Panc1 (cell line): ENCODE results near the gene CAPS. TPM values are rescaled to one million over a fixed set of nuclear protein-coding genes. Genes with fewer than 3 reads are reported as not detected.

Experiments
- ATAC-seq: fragments of 200-7000 bp; cut with Tn5 transposase; 2 replicates; pipeline ENCODE4 v1.9.1; 2020; ENCODE audit warnings: mild to moderate bottlenecking, moderate library complexity
- BruUV-seq: library from RNA; stranded (reverse); fragments of 400-500 nt; replicated peaks from 2 replicates; lab custom pipeline; 2021; lab: Mats Ljungman, UMichigan
- CTCF ChIA-PET: fragments of 300-600 bp; sonication (Branson Sonifier 250); formaldehyde crosslinking; loops from one replicate; lab custom pipeline; 2022; ENCODE audit warnings: antibody characterized with exemption; lab: Charles Lee
- POLR2A ChIA-PET: fragments of 300-600 bp; sonication (Branson Sonifier 250); formaldehyde crosslinking; loops from one replicate; lab custom pipeline; 2022; ENCODE audit warnings: antibody characterized with exemption; lab: Charles Lee
- DNase-seq: peaks from one replicate; pipeline ENCODE4 v3.0.0-alpha.2; 2010; ENCODE audit warnings: low read depth, low spot score
- H3K27ac ChIP-seq: 2 replicates; pipeline ENCODE4 v1.5.1; 2011; ENCODE audit warnings: mild to moderate bottlenecking, low read length, inconsistent platforms
- H3K27me3 ChIP-seq: fragments of 200-500 bp; sonication (Bioruptor generic); 2 replicates; pipeline ENCODE4 v1.6.0; 2014; ENCODE audit warnings: low read length, inconsistent platforms; ENCODE audit not compliant: control insufficient read depth, insufficient read depth
- H3K36me3 ChIP-seq: fragments of 200-500 bp; sonication (Bioruptor generic); 2 replicates; pipeline ENCODE4 v1.5.1; 2014; ENCODE audit warnings: inconsistent platforms, mild to moderate bottlenecking, low read length, moderate library complexity; ENCODE audit not compliant: control insufficient read depth, insufficient read depth
- H3K4me1 ChIP-seq: 2 replicates; pipeline ENCODE4 v1.5.1; 2011; ENCODE audit warnings: inconsistent platforms, mild to moderate bottlenecking, low read length, moderate library complexity; ENCODE audit not compliant: control insufficient read depth, insufficient read depth
- H3K4me3 ChIP-seq, 2 experiments: 2 replicates each; pipeline ENCODE4 v1.5.1; 2011 to 2012; ENCODE audit warnings: low read depth in 2 of 2, low read length in 2 of 2, mild to moderate bottlenecking in 2 of 2, inconsistent platforms in 1 of 2, moderate library complexity in 1 of 2
- H3K9me3 ChIP-seq: fragments of 200-500 bp; sonication (Bioruptor generic); 2 replicates; pipeline ENCODE4 v1.5.1; 2014; ENCODE audit warnings: low read depth, mild to moderate bottlenecking, inconsistent platforms, low read length, moderate library complexity; ENCODE audit not compliant: control insufficient read depth, insufficient read depth
- POLR2AphosphoS5 ChIP-seq: IDR thresholded peaks from 2 replicates; pipeline ENCODE4 v1.6.1; 2012; ENCODE audit warnings: mild to moderate bottlenecking, low read depth, low read length, moderate library complexity
- SIN3A ChIP-seq: IDR thresholded peaks from 2 replicates; pipeline ENCODE4 v1.6.1; 2012; ENCODE audit warnings: low read depth, mild to moderate bottlenecking, low read length, moderate library complexity, borderline replicate concordance; ENCODE audit not compliant: insufficient read depth
- TCF7L2 ChIP-seq: IDR thresholded peaks from 2 replicates; pipeline ENCODE4 v1.6.1; 2011; ENCODE audit warnings: mild to moderate bottlenecking, low read depth, low read length, inconsistent platforms
- in situ Hi-C: cut with HindIII; loops from 2 replicates; pipeline ENCODE4 v1.10.0; 2016; ENCODE audit warnings: low sequenced_read_pairs, low pct_unique_long_range_greater_than_20kb
- intact Hi-C: fragments of 100-400 bp; cut with micrococcal nuclease; formaldehyde crosslinking; loops from one replicate; pipeline ENCODE4 v1.10.0; 2022; ENCODE audit not compliant: unreplicated experiment
- total RNA-seq: library from RNA; stranded (reverse); gene quantifications from one replicate; pipeline ENCODE4 v1.2.1, GENCODE V29; 2021; ENCODE audit not compliant: unreplicated experiment
- TF ChIP-seq, protein P1 (sequence below), 2 experiments: IDR thresholded peaks; 2 replicates each; pipeline ENCODE4 v1.6.1; 2011 to 2012; ENCODE audit warnings: low read depth in 2 of 2, control low read depth in 1 of 2, low read length in 1 of 2, mild to moderate bottlenecking in 1 of 2, moderate library complexity in 1 of 2; ENCODE audit not compliant: insufficient read depth in 1 of 2
- TF ChIP-seq, protein P2 (sequence below): fragments of 450-650 bp; IDR thresholded peaks from 2 replicates; pipeline ENCODE4 v1.5.1; 2017; ENCODE audit warnings: mild to moderate bottlenecking

Gene CAPS
- total RNA-seq, 1 experiment from 2014 or later = 9.2 TPM

DNA sequence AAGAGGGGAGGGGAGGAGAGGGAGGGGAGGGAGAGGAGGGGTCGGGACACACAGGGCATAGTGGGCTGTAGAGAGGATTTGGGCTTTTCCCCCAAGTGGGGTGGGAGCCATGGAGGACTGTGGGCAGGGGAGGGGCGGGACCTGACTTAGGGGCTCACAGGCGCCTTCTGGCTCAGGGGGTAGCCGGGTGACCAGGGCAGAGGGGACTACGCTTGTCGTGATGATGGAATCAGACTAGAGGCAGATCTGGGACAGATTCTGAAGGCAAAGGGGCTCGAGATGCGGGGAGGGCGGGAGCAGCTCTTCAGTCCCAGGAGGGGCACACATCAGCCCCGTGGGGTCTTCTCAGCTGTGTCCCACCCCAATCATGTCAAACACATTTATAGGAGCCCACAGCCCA, 24.0 kb upstream of the CAPS start:
- ATAC-seq (no peak), DNase-seq (no peak)
- in situ Hi-C loops (no loop called here), intact Hi-C loops (loop anchor here (10.0 kb wide), 1 partner anchor 85 kb away; the partner anchor contains the start of gene NRTN)
- no peaks in the 10 kb centered on the region for H3K27me3 ChIP-seq
- no peaks in the 10 kb centered on the region for H3K36me3 ChIP-seq
- no peaks in the 10 kb centered on the region for H3K4me1 ChIP-seq
- POLR2A ChIA-PET = no interaction called here
- H3K27ac ChIP-seq = no peak overlapping the region
- CTCF ChIA-PET = no interaction called here
- TF ChIP-seq, protein P1, sequence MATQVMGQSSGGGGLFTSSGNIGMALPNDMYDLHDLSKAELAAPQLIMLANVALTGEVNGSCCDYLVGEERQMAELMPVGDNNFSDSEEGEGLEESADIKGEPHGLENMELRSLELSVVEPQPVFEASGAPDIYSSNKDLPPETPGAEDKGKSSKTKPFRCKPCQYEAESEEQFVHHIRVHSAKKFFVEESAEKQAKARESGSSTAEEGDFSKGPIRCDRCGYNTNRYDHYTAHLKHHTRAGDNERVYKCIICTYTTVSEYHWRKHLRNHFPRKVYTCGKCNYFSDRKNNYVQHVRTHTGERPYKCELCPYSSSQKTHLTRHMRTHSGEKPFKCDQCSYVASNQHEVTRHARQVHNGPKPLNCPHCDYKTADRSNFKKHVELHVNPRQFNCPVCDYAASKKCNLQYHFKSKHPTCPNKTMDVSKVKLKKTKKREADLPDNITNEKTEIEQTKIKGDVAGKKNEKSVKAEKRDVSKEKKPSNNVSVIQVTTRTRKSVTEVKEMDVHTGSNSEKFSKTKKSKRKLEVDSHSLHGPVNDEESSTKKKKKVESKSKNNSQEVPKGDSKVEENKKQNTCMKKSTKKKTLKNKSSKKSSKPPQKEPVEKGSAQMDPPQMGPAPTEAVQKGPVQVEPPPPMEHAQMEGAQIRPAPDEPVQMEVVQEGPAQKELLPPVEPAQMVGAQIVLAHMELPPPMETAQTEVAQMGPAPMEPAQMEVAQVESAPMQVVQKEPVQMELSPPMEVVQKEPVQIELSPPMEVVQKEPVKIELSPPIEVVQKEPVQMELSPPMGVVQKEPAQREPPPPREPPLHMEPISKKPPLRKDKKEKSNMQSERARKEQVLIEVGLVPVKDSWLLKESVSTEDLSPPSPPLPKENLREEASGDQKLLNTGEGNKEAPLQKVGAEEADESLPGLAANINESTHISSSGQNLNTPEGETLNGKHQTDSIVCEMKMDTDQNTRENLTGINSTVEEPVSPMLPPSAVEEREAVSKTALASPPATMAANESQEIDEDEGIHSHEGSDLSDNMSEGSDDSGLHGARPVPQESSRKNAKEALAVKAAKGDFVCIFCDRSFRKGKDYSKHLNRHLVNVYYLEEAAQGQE (IDR thresholded peaks at IDR 0.05; ENCODE audit: insufficient read depth in 1 of 2, low read depth in 2 of 2, low read length in 1 of 2) = no peak
- H3K4me3 ChIP-seq = no peak overlapping the region
- H3K9me3 ChIP-seq = no peaks in the 10 kb centered on the region
- no TSS peak for BruUV-seq

DNA sequence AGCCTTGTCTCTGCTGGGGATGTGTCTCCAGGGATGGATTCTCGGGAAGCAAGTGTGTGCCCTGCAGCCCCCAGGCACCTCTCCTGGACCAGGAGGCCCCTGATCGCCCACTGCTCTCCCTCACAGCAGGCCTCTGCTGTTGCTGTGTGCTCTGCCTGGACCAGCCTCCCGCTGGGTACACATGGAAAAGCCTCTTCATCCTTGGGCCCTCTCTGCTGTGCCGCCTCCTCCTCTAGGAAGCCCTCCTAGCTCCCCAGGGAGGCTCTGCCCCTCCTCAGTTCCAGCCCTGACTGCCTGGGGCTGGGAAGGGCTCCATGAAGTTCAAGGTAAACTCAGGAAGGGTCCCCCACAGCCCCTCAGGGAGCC, 22.5 kb upstream of the CAPS start:
- ChIA-PET POLR2A (no interaction called here), CTCF (no interaction called here)
- Histone ChIP-seq H3K4me3 (no peak overlapping the region), H3K27ac (no peak overlapping the region), H3K4me1 (no peaks in the 10 kb centered on the region), H3K36me3 (no peaks in the 10 kb centered on the region), H3K27me3 (no peaks in the 10 kb centered on the region), H3K9me3 (no peaks in the 10 kb centered on the region)
- TF ChIP-seq SIN3A (no peak), TCF7L2 (no peak), POLR2AphosphoS5 (no peak)
- TF ChIP-seq, protein P2, sequence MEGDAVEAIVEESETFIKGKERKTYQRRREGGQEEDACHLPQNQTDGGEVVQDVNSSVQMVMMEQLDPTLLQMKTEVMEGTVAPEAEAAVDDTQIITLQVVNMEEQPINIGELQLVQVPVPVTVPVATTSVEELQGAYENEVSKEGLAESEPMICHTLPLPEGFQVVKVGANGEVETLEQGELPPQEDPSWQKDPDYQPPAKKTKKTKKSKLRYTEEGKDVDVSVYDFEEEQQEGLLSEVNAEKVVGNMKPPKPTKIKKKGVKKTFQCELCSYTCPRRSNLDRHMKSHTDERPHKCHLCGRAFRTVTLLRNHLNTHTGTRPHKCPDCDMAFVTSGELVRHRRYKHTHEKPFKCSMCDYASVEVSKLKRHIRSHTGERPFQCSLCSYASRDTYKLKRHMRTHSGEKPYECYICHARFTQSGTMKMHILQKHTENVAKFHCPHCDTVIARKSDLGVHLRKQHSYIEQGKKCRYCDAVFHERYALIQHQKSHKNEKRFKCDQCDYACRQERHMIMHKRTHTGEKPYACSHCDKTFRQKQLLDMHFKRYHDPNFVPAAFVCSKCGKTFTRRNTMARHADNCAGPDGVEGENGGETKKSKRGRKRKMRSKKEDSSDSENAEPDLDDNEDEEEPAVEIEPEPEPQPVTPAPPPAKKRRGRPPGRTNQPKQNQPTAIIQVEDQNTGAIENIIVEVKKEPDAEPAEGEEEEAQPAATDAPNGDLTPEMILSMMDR = no peak
- TF ChIP-seq, protein P1 (IDR thresholded peaks at IDR 0.05; ENCODE audit: insufficient read depth in 1 of 2, low read depth in 2 of 2, low read length in 1 of 2) = no peak
- BruUV-seq = no TSS peak
- intact Hi-C loops = loop anchor here (10.0 kb wide), 1 partner anchor 87 kb away; the partner anchor contains the start of gene NRTN
- in situ Hi-C loops = no loop called here
- DNase-seq = no peak
- ATAC-seq = no peak
